ENCODE data around the gene ARID1B. TPM values are rescaled to one million over a fixed set of nuclear protein-coding genes. Genes with fewer than 3 reads are reported as not detected.
A peak's percentile ranks its signal among the peaks of the same experiment; 100 is the strongest.
"Not testable (repeated sequence)": the region's sequence is repeated elsewhere in the genome, so short reads cannot be mapped to it uniquely, and the experiment has no call there.

Gene ARID1B
- total RNA-seq, 4 donors from 2014 or later, result 157 to 315 (median 206) TPM

GRCh38 chr6:156980948-156981347, 203.8 kb downstream of the ARID1B start:
- H3K27me3 ChIP-seq, result no peaks in the 10 kb centered on the region
- no peaks in the 10 kb centered on the region for H3K9me3 ChIP-seq
- H3K4me1 ChIP-seq, result peaks cover 61 to 75% of the 10 kb centered on the region in 2 donors
- H3K27ac ChIP-seq, result peak overlapping the region; percentile 17 to 64 (median 60)
- H3K36me3 ChIP-seq, result no peaks in the 10 kb centered on the region
- no peak for DNase-seq
- WGBS, 2 donors, result 51 to 54% methylated on average over 2 of the region's 2 CpGs
- intact Hi-C loops (cut with DNase I), result no loop called here
- TF ChIP-seq POLR2A (IDR thresholded peaks at IDR 0.05) (no peak), CTCF (IDR thresholded peaks at IDR 0.05) (no peak)
- H3K4me3 ChIP-seq (replicated peaks in 1 of 3), result no peak overlapping the region

DNA sequence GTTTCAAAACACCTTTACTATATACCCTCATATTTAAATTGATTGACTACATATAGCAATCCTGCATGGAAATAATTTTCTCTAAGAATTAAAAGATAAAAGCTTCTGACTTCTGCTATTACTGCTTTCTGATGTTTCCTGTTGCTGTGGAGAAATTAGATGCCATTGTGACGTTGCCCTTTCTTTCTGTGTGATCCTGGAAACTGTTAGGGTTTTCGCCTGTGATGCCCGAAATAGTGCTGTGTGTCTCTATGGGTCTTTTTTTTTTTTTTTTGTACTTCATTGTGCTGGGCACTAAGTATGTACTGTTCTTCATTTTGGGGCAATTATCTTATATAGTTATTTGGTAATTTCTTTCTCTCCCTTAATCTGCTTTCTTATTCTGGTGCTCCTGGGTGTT, 205.0 kb downstream of the ARID1B start:
- WGBS, 2 donors, result 87 to 88% methylated on average over 3 of the region's 3 CpGs
- Histone ChIP-seq H3K27me3 (no peaks in the 10 kb centered on the region), H3K9me3 (no peaks in the 10 kb centered on the region), H3K27ac (peak overlapping the region in 1 of 3 donors; percentile 60), H3K4me1 (peaks cover 60 to 66% of the 10 kb centered on the region in 2 donors), H3K36me3 (no peaks in the 10 kb centered on the region), H3K4me3 (replicated peaks in 1 of 3) (no peak overlapping the region)
- TF ChIP-seq POLR2A (IDR thresholded peaks at IDR 0.05) (no peak), CTCF (IDR thresholded peaks at IDR 0.05) (no peak)
- intact Hi-C loops (cut with DNase I), result no loop called here
- DNase-seq, result no peak

DNA sequence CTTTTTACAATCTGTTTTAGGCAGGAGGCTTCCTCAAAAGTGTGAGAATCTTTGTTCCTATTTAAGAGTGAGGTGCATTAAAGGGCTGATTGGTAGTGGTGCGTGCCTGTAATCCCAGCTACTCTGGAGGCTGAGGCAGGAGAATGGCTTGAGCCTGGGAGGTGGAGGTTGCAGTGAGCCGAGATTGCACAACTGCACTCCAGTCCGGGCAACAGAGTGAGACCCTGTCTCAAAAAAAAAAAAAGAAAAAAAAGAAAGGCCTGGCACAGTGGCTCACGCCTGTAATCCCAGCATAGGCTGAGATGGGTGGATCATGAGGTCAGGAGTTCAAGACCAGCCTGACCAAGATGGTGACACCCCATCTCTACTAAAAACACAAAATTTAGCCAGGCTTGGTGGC, 205.7 kb downstream of the ARID1B start:
- WGBS, 2 donors, result 89 to 95% methylated on average over 4 of the region's 4 CpGs
- DNase-seq; H3K36me3 ChIP-seq; H3K4me3 ChIP-seq (replicated peaks in 1 of 3); intact Hi-C loops (cut with DNase I); H3K27me3 ChIP-seq; H3K9me3 ChIP-seq: not testable (repeated sequence)
- Histone ChIP-seq H3K4me1 (peaks cover 54 to 61% of the 10 kb centered on the region in 2 donors), H3K27ac (peak overlapping the region in 1 of 3 donors; percentile 28)

- TF ChIP-seq POLR2A (IDR thresholded peaks at IDR 0.05), result no peak
- no peak for TF ChIP-seq CTCF (IDR thresholded peaks at IDR 0.05)
These were observed 207.1 kb downstream of the ARID1B start for GRCh38 chr6:156984178-156984738.

DNA sequence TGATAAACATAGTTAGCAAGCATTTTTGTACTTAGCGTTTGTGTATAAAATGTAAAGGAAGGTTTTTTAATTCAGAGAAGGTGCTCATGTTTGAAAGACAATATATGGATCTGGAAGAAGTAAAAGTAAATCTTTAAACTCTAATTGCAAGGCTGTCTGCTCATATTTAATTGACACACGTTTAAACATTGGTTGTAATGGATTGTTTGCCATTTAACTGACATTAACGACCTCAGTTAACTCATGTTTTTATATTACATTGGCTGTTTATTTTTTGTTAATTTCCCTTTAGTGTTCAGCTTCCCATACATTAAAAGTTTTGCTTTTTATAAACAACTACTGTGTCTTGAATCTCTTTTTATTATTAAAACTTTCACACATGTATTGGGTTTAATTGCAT, 208.1 kb downstream of the ARID1B start:
- peaks cover 42 to 45% of the 10 kb centered on the region in 2 donors for H3K4me1 ChIP-seq
- no peaks in the 10 kb centered on the region for H3K9me3 ChIP-seq
- TF ChIP-seq CTCF (IDR thresholded peaks at IDR 0.05) (no peak), POLR2A (IDR thresholded peaks at IDR 0.05) (no peak)
- no peaks in the 10 kb centered on the region for H3K36me3 ChIP-seq
- H3K4me3 ChIP-seq (replicated peaks in 1 of 3), result no peak overlapping the region
- no peaks in the 10 kb centered on the region for H3K27me3 ChIP-seq
- H3K27ac ChIP-seq, result no peak overlapping the region
- 92 to 93% methylated on average over 3 of the region's 3 CpGs for WGBS, 2 donors
- intact Hi-C loops (cut with DNase I), result no loop called here
- no peak for DNase-seq

More at GRCh38 chr6:156984178-156984738, 207.1 kb downstream of the ARID1B start:
- 95 to 97% methylated on average over 3 of the region's 3 CpGs for WGBS, 2 donors
- H3K27ac ChIP-seq, result peak overlapping the region in 1 of 3 donors; percentile 28
- no peaks in the 10 kb centered on the region for H3K27me3 ChIP-seq
- no peak overlapping the region for H3K4me3 ChIP-seq (replicated peaks in 1 of 3)
- peaks cover 48 to 56% of the 10 kb centered on the region in 2 donors for H3K4me1 ChIP-seq
- intact Hi-C loops (cut with DNase I), result no loop called here
- no peak for DNase-seq
- no peaks in the 10 kb centered on the region for H3K36me3 ChIP-seq
- H3K9me3 ChIP-seq, result no peaks in the 10 kb centered on the region
